Measurements from ENCODE around the gene LAX1.

LAX1 gene, protein sequence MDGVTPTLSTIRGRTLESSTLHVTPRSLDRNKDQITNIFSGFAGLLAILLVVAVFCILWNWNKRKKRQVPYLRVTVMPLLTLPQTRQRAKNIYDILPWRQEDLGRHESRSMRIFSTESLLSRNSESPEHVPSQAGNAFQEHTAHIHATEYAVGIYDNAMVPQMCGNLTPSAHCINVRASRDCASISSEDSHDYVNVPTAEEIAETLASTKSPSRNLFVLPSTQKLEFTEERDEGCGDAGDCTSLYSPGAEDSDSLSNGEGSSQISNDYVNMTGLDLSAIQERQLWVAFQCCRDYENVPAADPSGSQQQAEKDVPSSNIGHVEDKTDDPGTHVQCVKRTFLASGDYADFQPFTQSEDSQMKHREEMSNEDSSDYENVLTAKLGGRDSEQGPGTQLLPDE

DNA sequence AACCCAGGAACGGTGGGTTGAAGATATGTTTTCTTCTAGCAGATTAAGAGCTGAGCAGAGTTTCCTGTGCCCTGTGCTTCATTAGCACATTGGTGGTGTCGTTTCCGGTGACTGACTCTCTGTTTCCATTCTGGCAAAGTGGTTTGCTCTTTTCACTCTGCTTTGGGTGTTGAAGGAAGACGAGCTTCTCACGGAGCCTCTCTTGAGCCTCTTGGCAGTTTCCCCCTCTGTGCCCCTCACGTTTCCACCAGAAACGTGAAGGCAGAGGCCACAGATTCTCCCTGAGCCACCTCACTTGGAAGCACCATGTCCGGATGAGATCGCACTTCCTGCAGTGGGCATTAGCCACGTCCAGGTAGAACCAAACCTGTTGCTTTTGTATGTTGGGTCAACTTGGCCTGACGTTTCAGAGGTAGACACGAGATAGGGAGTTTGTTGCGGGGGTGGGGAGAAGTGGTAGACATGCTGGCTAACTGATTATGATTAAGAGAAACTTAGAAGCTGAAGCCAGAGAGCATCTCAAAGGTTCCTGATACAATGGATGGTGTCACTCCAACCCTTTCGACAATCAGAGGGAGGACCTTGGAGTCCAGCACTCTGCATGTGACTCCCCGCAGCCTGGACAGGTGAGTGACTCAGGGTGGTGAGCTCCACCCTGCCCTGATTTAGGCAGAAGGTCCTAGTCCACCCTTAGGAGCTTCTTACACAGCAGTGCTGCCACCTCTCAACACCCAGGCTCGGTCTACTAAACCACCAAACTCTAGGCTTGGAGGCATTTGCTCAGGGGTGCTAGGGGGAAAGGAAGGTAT, at the start of gene LAX1:
TSS of gene LAX1 (plus strand) at position 155 of the 809 bp plus-strand sequence. CDS start at position 538, 383 bp downstream.
- TF ChIP-seq GATA3 (IDR thresholded peaks at IDR 0.05; ENCODE audit: low read depth, low read length) (no peak), GATA2 (IDR thresholded peaks at IDR 0.05; ENCODE audit: low read depth, low read length) (no peak)

DNA sequence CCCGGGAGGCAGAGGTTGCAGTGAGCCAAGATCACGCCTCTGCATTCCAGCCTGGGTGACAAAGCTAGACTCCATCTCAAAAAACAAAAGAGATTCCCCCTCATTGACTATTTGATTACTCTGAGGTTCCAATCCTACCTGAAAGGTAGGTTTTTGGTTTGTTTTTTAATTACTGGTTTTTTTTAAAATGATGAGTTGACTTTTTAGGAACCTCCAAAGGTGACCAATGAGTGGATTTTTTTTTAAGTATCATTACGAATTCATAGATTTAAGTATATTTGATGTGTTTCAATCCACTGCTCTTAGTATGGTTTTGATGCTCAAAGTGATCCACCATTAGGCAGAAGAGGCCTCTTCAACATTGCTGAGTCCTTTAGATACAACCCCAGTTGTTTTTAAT, 47.9 kb upstream of the LAX1 start:
- TF ChIP-seq GATA2 (IDR thresholded peaks at IDR 0.05; ENCODE audit: low read depth, low read length) (no peak), GATA3 (IDR thresholded peaks at IDR 0.05; ENCODE audit: low read depth, low read length) (no peak)

DNA sequence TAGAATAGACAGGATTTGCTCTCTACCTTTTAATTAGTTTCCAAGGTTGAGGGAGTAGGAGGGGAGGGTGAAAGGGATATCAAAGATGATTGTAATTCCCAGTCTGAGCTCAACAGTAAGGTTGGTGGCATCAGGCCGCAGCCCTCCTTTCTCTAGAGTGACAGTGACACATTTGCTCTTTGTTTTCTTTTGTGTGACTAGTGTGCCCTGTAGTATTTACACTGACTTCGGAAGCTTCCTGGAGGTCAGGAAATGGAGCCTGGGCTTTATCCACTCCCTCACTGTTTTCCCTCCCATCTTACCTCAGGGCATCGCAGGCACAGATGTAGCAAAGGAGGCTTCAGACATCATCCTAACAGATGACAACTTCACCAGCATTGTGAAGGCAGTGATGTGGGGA, 44.7 kb upstream of the LAX1 start:
- TF ChIP-seq GATA3 (IDR thresholded peaks at IDR 0.05; ENCODE audit: low read depth, low read length) = no peak
- TF ChIP-seq GATA2 (IDR thresholded peaks at IDR 0.05; ENCODE audit: low read depth, low read length) = no peak

DNA sequence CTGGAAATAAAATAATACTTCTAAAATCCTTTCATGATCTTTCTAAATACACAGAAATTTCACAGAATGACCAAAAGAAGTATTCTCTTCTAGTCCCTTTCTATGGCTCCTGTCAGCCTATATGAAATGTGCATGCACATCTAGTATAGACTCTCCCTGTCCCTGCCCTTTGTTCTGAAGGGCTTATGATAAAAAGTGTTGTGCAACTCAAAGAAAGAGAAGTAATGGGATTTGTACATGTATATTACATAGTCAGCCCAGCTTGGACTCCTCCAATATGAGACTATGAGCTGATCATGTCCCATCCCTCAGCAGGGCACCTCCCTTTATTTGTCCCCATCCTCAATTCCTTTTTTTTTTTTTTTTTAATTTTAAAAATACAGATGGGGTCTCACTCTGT, 42.1 kb upstream of the LAX1 start:
- TF ChIP-seq GATA3 (IDR thresholded peaks at IDR 0.05; ENCODE audit: low read depth, low read length) = no peak
- TF ChIP-seq GATA2 (IDR thresholded peaks at IDR 0.05; ENCODE audit: low read depth, low read length) = no peak

DNA sequence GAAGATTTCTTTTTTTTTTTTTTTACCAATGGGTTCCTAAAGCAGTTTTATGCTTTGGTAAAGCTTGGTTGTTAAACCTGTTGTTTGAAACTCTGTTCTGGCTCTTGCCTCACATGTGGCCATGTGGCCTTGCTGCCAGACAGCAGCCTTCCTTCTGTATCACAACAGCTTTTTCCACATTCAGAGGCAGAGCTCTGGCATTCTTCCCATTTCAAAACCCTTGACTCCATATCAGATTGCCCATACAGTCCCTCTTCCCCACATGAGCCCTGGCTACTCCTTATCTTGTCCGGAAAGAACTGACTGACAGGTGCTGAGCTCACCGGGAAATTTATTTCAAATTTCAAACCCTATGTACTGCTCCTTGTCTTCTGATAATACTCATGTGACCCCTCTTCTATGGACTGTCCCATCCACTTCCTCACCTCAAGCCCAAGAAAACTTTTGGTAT, 38.5 kb upstream of the LAX1 start:
- TF ChIP-seq GATA3 (IDR thresholded peaks at IDR 0.05; ENCODE audit: low read depth, low read length) (no peak), GATA2 (IDR thresholded peaks at IDR 0.05; ENCODE audit: low read depth, low read length) (peak; percentile 73)

DNA sequence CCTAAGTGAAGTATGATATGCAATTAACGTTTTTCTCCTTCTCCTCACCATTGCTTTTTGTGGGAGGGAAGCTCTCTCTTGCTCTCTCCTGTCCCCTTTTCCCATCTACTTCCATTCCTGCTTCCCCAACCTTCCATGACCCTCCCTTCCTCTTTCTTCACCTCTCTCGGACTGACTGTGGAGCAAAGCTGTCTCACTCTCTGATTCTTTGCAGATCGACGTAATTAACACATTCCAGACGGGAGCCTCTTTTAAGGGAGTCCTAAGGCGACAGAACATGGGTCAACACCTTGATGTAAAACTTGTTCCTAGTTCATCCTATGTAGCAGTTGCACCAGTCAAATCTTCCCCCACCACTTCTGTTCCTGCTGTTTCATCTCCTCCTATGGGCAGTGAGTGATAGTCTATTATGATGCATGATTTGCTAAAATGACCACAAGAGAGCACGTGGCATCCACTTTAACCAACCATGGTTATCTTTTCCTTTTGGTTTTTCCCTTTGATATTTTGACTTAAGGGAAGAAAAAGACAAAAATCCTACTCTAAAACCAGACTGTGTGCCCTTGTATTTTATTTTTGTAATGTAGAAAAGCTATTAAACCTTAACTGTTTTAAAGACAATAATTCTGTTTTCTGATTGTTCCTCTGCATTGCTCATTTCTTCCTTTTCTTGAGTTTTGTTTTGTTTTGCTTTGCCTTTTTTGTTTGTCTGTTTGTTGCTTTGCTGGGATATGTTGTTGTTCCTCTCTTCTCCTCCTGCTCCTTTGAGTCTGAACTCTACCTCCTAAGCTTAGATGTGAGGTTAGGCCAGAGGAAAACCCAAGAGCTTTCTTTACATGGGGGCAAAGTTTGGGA, 31.7 kb upstream of the LAX1 start:
- TF ChIP-seq GATA2 (IDR thresholded peaks at IDR 0.05; ENCODE audit: low read depth, low read length) = no peak

DNA sequence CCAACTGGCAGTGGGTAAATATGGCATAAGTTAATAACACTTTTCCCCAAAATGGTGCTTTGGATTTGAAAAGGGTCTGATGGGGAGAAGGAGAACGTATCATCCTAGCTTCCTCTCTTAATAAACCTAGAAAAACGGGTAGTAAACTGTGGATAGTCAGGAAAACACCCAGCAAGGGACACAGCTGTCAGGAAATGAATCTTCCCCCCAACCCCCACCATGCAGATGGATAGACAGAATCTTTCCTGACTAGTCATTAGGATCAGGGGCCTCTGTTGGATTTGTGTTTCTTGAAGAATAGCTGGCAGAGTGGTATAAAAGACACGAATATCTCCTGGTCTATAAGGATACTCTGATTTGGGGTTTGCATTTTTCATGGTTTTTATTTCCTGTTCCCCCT, 22.5 kb upstream of the LAX1 start:
- TF ChIP-seq GATA3 (IDR thresholded peaks at IDR 0.05; ENCODE audit: low read depth, low read length) (no peak), GATA2 (IDR thresholded peaks at IDR 0.05; ENCODE audit: low read depth, low read length) (no peak)

DNA sequence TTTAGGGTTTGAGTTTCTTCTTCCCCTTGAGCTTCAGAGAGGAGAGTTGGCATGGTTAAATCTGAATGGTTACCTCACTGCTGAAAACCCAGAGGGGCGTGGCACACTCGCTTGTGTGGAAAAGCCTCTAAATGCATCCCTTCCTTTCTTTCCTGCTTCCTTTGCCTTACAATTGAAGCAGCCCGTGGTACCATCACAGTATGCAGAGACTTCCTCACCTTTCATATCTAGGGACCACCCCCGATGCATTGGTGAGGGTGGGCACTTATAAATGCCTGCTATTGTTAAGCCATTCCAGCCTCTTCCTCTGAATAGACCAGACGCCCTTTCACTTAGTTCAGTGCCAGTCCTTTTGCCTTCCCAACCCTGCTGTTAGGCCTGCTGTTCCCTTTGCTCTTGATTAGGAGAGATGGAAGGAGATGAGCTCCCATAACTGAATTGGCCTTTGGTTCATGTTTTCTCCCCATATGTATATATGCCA, 21.9 kb upstream of the LAX1 start:
- no peak for TF ChIP-seq GATA3 (IDR thresholded peaks at IDR 0.05; ENCODE audit: low read depth, low read length)

DNA sequence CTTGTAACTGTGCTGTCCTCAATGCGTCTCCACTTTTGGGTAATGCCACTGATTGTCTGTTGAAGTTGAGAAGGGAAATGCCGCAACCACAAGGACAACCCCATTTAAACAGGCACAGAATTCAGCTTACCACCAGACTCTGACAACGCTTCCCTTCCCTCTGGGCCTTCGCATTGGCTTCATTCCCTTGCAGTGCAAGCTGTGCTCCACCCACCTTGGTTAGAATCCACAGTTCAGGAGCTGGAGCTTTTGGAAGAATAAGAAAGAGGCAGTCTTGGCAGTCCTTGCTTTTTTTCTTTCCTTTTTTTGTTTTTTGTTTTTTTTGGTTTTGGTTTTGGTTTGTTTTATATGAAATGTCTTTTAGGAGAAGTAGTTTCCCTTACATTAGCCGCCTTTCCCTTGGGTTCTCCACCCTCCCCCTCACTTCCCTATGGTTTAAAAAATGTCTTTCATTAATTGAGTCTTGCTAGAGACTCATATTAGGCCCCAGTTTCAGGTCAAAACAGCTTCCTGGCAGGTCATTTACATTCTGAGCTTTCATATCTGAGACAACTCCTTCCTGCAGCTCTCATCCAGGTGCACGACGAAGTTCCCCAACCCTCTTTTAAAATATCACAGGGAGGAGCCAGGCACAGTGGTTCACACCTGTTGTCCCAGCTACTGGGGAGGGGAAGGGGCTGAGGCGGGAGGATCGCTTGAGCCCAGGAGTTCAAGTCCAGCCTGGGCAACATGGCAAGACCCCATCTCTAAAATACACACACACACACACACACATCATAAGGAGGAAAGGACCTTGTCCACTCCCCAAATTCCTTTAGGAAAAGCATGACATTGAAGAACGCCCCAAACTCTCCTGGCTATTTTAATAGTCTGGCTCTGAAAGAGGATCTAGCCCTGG, 20.7 kb upstream of the LAX1 start:
- TF ChIP-seq GATA3 (IDR thresholded peaks at IDR 0.05; ENCODE audit: low read depth, low read length) (no peak), GATA2 (IDR thresholded peaks at IDR 0.05; ENCODE audit: low read depth, low read length) (no peak)

DNA sequence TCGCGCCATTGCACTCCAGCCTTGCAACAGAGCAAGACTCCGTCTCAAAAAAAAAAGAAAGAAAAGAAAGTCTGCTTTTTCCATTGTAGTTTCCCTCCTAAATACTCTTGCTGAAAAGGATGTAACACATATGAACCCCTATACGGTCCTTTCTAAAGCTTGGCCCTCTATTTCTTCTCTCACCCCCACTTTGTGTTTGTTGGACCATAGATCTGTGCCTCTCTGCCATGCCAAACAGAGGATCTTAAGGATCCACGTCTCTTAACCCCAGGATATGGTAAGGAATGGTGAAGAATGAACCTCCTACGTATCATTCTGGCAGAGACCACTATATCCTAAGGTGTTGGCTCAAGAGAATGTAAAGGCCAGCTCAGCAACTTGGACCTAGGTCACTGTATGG, 18.7 kb upstream of the LAX1 start:
- no peak for TF ChIP-seq GATA3 (IDR thresholded peaks at IDR 0.05; ENCODE audit: low read depth, low read length)
- no peak for TF ChIP-seq GATA2 (IDR thresholded peaks at IDR 0.05; ENCODE audit: low read depth, low read length)

DNA sequence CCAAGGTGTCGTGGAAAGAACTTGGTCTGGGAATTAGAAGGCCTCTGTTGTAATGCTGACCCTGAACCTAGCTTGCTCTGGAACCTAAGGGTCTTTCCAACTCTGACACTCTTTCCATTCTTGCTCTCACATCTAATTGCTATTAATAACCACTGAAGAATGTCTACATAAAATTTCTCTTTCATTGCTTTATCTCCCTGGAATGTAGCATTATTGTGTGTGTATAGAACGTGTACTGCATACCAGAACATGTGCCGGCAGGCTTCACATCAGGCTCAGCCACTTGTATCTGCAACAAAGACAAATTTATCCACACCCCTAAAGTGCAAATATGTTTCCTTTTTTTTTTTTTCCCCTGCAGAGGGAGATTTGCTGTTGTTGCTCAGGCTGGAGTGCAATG, 13.9 kb upstream of the LAX1 start:
- TF ChIP-seq GATA2 (IDR thresholded peaks at IDR 0.05; ENCODE audit: low read depth, low read length) = no peak
- no peak for TF ChIP-seq GATA3 (IDR thresholded peaks at IDR 0.05; ENCODE audit: low read depth, low read length)

DNA sequence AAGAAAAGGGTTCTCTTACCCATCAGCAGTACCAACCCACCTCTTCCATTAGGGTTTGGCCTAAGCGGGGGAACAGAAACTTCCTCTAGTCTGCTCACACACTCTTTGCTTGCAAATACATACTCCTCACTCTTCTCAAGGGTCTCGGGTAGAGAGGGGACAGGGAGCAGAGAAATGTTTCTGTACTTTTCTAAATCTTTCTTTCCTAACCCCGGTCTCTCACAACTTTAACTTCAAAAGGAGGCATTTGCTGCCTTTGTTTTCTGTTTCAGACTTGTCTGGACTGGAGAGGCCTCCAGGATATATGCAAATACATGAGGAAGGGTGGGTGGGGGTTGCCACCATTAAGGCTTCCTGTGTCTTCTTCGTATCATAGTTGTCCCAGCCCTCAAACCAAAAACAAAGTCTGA, 10.5 kb upstream of the LAX1 start:
- no peak for TF ChIP-seq GATA3 (IDR thresholded peaks at IDR 0.05; ENCODE audit: low read depth, low read length)
- no peak for TF ChIP-seq GATA2 (IDR thresholded peaks at IDR 0.05; ENCODE audit: low read depth, low read length)

DNA sequence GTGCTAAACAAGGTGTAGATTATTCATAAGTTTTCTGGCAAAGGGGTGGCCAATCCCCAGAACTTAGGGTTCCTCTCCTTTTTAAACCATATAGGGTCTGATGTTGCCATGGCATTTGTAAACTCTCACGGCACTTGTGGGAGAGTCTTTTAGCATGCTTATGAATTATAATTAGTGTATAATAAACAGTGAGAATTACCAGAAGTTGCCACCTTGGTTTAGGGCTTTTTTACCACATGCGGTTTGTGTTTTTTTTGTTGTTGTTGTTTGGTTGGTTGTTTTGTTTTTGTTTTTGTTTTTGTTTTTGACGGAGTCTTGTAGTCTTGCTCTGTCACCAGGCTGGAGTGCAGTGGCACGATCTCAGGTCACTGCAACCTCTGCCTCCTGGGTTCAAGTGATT, 8.9 kb upstream of the LAX1 start:
- TF ChIP-seq GATA2 (IDR thresholded peaks at IDR 0.05; ENCODE audit: low read depth, low read length) (no peak), GATA3 (IDR thresholded peaks at IDR 0.05; ENCODE audit: low read depth, low read length) (no peak)
